Measurements from ENCODE around the gene DMBT1. TPM values are rescaled to one million over a fixed set of nuclear protein-coding genes. Genes with fewer than 3 reads are reported as not detected.

Gene DMBT1
- total and polyA plus RNA-seq, 10 of the 15 experiments (the other 5 are each of a cell fraction or from before 2014, with no cell fraction given) = under 0.01 to 0.13 (median 0.03) TPM; not detected in 5

DNA sequence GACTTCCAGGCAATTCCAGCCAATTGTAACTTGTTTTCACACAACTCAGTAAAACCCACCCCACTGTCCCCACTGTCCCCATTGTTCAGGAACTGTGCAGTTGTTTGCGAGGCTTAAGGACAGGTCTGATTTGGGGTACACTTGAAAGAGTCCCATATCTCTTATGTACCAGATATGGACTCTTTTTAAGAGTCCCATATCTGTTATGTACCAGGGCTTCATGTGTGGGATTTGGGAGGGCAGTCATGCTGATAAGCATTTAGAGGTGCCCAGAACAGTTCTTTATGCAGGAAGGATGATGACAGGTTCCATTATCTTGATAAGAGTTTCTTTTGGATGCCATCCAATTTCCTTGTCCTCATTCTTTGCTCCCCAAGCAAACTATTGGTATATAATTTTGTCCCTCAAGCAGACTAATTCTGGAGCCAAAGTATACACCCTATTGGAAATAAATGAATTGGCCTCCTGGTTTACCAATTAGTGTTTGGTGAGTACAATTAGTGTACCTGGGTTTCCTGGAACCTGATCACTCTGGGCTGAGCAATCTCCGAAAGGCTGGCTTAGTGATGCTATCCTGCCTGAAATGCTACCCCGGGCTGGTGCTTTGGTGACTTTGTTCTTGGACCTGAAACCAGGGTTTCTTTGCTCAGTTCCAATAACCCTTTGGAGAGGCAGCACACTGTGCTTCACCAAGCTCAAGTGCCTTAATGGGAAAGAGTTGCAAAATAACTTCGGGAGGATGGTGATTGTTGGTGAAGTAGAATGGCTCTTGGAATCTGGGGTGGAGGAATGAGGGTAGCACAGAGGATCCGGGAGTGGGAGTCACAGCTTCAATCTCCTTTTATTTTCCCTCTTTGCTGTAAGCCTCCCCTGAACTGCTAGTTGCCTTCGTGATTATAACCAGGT lies 6.2 kb upstream of the DMBT1 start:
- H3K79me2 ChIP-seq (ENCODE audit: control insufficient read depth, insufficient read depth, low read length) = no peaks in the 10 kb centered on the region
- ATAC-seq (no peak), FAIRE-seq (no peak), DNase-seq (ENCODE audit: low read depth, low spot score) (no peak)
- H3K4me2 ChIP-seq (ENCODE audit: control insufficient read depth, insufficient read depth) = no peak overlapping the region
- ChIA-PET POLR2A (no interaction called here), RAD21 (ENCODE audit: unreplicated experiment) (no interaction called here), CTCF (interaction anchor here (0.7 kb wide), 1 partner anchor 473 kb away, joined by 3 read pairs; no protein-coding TSS in a partner anchor), SMC1A (ENCODE audit: uncharacterized antibody, unreplicated experiment) (no interaction called here)
- H3K27me3 ChIP-seq (replicated peaks in 1 of 2; ENCODE audit: control insufficient read depth in 2 of 2, insufficient read depth in 2 of 2, low read length in 1 of 2) = peaks cover 2 to 4% of the 10 kb centered on the region in 2 experiments; a peak in 2 of 4 replicates
- no peak overlapping the region for H3K9ac ChIP-seq (ENCODE audit: control insufficient read depth, insufficient read depth, low read length)
- in situ Hi-C loops (cut with MboI) (no loop called here), intact Hi-C loops (cut with micrococcal nuclease; ENCODE audit: unreplicated experiment) (no loop called here)
- no peak overlapping the region for H2AFZ ChIP-seq (ENCODE audit: control insufficient read depth, low read depth, low read length)
- TF ChIP-seq ZSCAN29 (IDR thresholded peaks at IDR 0.05) (no peak), SREBF1 (IDR thresholded peaks at IDR 0.05; ENCODE audit: low read length) (no peak), ZNF217 (IDR thresholded peaks at IDR 0.05) (no peak), YY1 (IDR thresholded peaks at IDR 0.05; ENCODE audit: low read depth, low read length) (no peak)
- TF ChIP-seq, protein P1, sequence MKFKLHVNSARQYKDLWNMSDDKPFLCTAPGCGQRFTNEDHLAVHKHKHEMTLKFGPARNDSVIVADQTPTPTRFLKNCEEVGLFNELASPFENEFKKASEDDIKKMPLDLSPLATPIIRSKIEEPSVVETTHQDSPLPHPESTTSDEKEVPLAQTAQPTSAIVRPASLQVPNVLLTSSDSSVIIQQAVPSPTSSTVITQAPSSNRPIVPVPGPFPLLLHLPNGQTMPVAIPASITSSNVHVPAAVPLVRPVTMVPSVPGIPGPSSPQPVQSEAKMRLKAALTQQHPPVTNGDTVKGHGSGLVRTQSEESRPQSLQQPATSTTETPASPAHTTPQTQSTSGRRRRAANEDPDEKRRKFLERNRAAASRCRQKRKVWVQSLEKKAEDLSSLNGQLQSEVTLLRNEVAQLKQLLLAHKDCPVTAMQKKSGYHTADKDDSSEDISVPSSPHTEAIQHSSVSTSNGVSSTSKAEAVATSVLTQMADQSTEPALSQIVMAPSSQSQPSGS (IDR thresholded peaks at IDR 0.05; ENCODE audit: low read length) = no peak
- no peaks in the 10 kb centered on the region for H3K4me1 ChIP-seq (ENCODE audit: control insufficient read depth, insufficient read depth, low read length)
- no TSS peak for BruUV-seq (replicated peaks)
- H3K4me3 ChIP-seq = no peak overlapping the region
- 20% methylated on average over 6 of the region's 6 CpGs for WGBS (ENCODE audit: insufficient coverage, insufficient replicate concordance, low lambda C conversion rate, missing lambda C conversion rate)
- no peaks in the 10 kb centered on the region for H3K36me3 ChIP-seq (ENCODE audit: control insufficient read depth in 2 of 2, insufficient read depth in 2 of 2, low read length in 1 of 2)
- no peaks in the 10 kb centered on the region for H3K9me3 ChIP-seq (replicated peaks; ENCODE audit: control insufficient read depth, insufficient read depth, low read length)
- H3K27ac ChIP-seq (ENCODE audit: control insufficient read depth, insufficient read depth) = no peak overlapping the region
- H4K20me1 ChIP-seq (ENCODE audit: control insufficient read depth, insufficient read depth) = no peaks in the 10 kb centered on the region

DNA sequence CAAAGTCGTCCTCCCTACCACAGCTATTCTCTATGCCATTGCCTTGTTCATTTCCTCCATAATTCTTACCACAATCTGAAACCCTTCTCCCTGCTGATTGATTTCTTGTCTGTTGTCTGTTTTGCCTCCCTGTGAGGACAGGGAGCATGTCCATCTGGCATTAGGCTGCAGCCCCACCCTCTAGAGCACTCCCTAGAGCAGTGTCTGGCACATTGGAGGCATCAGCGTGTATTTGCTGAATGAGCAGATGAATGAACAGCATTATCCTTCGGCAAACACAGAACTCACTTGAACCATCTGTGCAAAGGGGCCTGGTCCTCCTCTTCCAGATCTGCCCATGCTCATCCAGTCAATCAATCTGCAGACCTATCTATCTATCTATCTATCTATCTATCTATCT lies 5.1 kb upstream of the DMBT1 start:
- no peaks in the 10 kb centered on the region for H4K20me1 ChIP-seq (ENCODE audit: control insufficient read depth, insufficient read depth)
- DNase-seq (ENCODE audit: low read depth, low spot score) (no peak), ATAC-seq (no peak), FAIRE-seq (no peak)
- RAD21 ChIA-PET (ENCODE audit: unreplicated experiment) = no interaction called here
- no peak overlapping the region for H3K9ac ChIP-seq (ENCODE audit: control insufficient read depth, insufficient read depth, low read length)
- intact Hi-C loops (cut with micrococcal nuclease; ENCODE audit: unreplicated experiment) = no loop called here
- SMC1A ChIA-PET (ENCODE audit: uncharacterized antibody, unreplicated experiment) = no interaction called here
- in situ Hi-C loops (cut with MboI) = no loop called here
- CTCF ChIA-PET = interaction anchor here (1.3 kb wide), 1 partner anchor 10 kb away, joined by 3 read pairs; no protein-coding TSS in a partner anchor
- H3K27me3 ChIP-seq (replicated peaks in 1 of 2; ENCODE audit: control insufficient read depth in 2 of 2, insufficient read depth in 2 of 2, low read length in 1 of 2) = peaks cover 2 to 4% of the 10 kb centered on the region in 2 experiments; a peak in 2 of 4 replicates
- H3K9me3 ChIP-seq (replicated peaks; ENCODE audit: control insufficient read depth, insufficient read depth, low read length) = no peaks in the 10 kb centered on the region
- POLR2A ChIA-PET = no interaction called here
- H3K79me2 ChIP-seq (ENCODE audit: control insufficient read depth, insufficient read depth, low read length) = no peaks in the 10 kb centered on the region
- no peak overlapping the region for H2AFZ ChIP-seq (ENCODE audit: control insufficient read depth, low read depth, low read length)
- H3K4me2 ChIP-seq (ENCODE audit: control insufficient read depth, insufficient read depth) = no peak overlapping the region
- no peaks in the 10 kb centered on the region for H3K36me3 ChIP-seq (ENCODE audit: control insufficient read depth in 2 of 2, insufficient read depth in 2 of 2, low read length in 1 of 2)
- H3K4me1 ChIP-seq (ENCODE audit: control insufficient read depth, insufficient read depth, low read length) = no peaks in the 10 kb centered on the region
- BruUV-seq (replicated peaks) = no TSS peak
- H3K4me3 ChIP-seq = no peak overlapping the region
- 47% methylated on average over 3 of the region's 3 CpGs for WGBS (ENCODE audit: insufficient coverage, insufficient replicate concordance, low lambda C conversion rate, missing lambda C conversion rate)
- no peak overlapping the region for H3K27ac ChIP-seq (ENCODE audit: control insufficient read depth, insufficient read depth)
- TF ChIP-seq, protein P2, sequence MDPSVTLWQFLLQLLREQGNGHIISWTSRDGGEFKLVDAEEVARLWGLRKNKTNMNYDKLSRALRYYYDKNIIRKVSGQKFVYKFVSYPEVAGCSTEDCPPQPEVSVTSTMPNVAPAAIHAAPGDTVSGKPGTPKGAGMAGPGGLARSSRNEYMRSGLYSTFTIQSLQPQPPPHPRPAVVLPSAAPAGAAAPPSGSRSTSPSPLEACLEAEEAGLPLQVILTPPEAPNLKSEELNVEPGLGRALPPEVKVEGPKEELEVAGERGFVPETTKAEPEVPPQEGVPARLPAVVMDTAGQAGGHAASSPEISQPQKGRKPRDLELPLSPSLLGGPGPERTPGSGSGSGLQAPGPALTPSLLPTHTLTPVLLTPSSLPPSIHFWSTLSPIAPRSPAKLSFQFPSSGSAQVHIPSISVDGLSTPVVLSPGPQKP (IDR thresholded peaks at IDR 0.05; ENCODE audit: low read depth, low read length) = no peak
- no peak for TF ChIP-seq FOS (IDR thresholded peaks at IDR 0.05; ENCODE audit: borderline replicate concordance, extremely low read depth, insufficient read length)
- TF ChIP-seq, protein P3, sequence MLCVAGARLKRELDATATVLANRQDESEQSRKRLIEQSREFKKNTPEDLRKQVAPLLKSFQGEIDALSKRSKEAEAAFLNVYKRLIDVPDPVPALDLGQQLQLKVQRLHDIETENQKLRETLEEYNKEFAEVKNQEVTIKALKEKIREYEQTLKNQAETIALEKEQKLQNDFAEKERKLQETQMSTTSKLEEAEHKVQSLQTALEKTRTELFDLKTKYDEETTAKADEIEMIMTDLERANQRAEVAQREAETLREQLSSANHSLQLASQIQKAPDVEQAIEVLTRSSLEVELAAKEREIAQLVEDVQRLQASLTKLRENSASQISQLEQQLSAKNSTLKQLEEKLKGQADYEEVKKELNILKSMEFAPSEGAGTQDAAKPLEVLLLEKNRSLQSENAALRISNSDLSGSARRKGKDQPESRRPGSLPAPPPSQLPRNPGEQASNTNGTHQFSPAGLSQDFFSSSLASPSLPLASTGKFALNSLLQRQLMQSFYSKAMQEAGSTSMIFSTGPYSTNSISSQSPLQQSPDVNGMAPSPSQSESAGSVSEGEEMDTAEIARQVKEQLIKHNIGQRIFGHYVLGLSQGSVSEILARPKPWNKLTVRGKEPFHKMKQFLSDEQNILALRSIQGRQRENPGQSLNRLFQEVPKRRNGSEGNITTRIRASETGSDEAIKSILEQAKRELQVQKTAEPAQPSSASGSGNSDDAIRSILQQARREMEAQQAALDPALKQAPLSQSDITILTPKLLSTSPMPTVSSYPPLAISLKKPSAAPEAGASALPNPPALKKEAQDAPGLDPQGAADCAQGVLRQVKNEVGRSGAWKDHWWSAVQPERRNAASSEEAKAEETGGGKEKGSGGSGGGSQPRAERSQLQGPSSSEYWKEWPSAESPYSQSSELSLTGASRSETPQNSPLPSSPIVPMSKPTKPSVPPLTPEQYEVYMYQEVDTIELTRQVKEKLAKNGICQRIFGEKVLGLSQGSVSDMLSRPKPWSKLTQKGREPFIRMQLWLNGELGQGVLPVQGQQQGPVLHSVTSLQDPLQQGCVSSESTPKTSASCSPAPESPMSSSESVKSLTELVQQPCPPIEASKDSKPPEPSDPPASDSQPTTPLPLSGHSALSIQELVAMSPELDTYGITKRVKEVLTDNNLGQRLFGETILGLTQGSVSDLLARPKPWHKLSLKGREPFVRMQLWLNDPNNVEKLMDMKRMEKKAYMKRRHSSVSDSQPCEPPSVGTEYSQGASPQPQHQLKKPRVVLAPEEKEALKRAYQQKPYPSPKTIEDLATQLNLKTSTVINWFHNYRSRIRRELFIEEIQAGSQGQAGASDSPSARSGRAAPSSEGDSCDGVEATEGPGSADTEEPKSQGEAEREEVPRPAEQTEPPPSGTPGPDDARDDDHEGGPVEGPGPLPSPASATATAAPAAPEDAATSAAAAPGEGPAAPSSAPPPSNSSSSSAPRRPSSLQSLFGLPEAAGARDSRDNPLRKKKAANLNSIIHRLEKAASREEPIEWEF (IDR thresholded peaks at IDR 0.05; ENCODE audit: insufficient replicate concordance, low read depth, low read length) = no peak

Measured in GM12878 (cell line).